Spinal cord (tissue), 10 donors: ENCODE results near the gene AQP6. TPM values are rescaled to one million over a fixed set of nuclear protein-coding genes. Genes with fewer than 3 reads are reported as not detected.

ENCODE experiments used
- DNase-seq, 6 donors: peaks; one replicate each; pipeline versions ENCODE4 v3.0.0 to v3.0.0-alpha.2; 2013 to 2015; ENCODE audit warnings: low spot score in 6 of 6, low read depth in 4 of 6
- H3K27ac ChIP-seq: one replicate; pipeline ENCODE4 v1.5.1; 2013; ENCODE audit warnings: low read depth, low read length, control low read depth
- H3K27me3 ChIP-seq: one replicate; pipeline ENCODE4 v1.6.1; 2013; ENCODE audit warnings: low read length; ENCODE audit not compliant: control insufficient read depth, insufficient read depth
- H3K36me3 ChIP-seq: one replicate; pipeline ENCODE4 v1.6.1; 2013; ENCODE audit warnings: low read length; ENCODE audit not compliant: control insufficient read depth, insufficient read depth
- H3K4me1 ChIP-seq: one replicate; pipeline ENCODE4 v1.6.1; 2013; ENCODE audit warnings: low read length; ENCODE audit not compliant: control insufficient read depth, insufficient read depth
- H3K4me3 ChIP-seq: one replicate; pipeline ENCODE4 v1.5.1; 2013; ENCODE audit warnings: low read depth, low read length, control low read depth
- H3K9me3 ChIP-seq: one replicate; pipeline ENCODE4 v1.6.1; 2013; ENCODE audit warnings: low read length; ENCODE audit not compliant: control insufficient read depth, insufficient read depth
- WGBS: methylation state at CpG from one replicate; pipeline ENCODE4 v1.1.5; 2013; ENCODE audit warnings: missing lambda C conversion rate; ENCODE audit not compliant: insufficient coverage; 5-methylcytosine and 5-hydroxymethylcytosine counted together
- long read RNA-seq, 4 donors: transcript quantifications; one replicate each; lab custom pipeline, GENCODE V29; 2026
- polyA plus RNA-seq, 2 donors: library from polyadenylated mRNA; unstranded; fragments of 120-200 nt; gene quantifications; one replicate each; pipeline ENCODE4 v1.2.1, GENCODE V29; 2013; ENCODE audit not compliant: insufficient read length in 2 of 2
- total RNA-seq, 2 donors: library from RNA; depleted of rRNA in 1 of 2; stranded (reverse); fragments of 120-200 nt in 1 of 2; fragments of >200 nt in 1 of 2; gene quantifications; one replicate each; pipeline versions ENCODE4 v1.2.3 to v1.2.4, GENCODE V29; 2013 to 2014
- donor health status: healthy.

Gene AQP6, protein sequence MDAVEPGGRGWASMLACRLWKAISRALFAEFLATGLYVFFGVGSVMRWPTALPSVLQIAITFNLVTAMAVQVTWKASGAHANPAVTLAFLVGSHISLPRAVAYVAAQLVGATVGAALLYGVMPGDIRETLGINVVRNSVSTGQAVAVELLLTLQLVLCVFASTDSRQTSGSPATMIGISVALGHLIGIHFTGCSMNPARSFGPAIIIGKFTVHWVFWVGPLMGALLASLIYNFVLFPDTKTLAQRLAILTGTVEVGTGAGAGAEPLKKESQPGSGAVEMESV
- total RNA-seq = 1 to 10 TPM; 2.1 to 2.3 TPM
- 1 to 10 TPM; 7.3 to 9.2 TPM for polyA plus RNA-seq
- long read RNA-seq, donor 1 = 0 reads
- long read RNA-seq, donor 2 = 0 reads
- long read RNA-seq, donor 3 = 0 reads
- long read RNA-seq, donor 4 = 0 reads

DNA sequence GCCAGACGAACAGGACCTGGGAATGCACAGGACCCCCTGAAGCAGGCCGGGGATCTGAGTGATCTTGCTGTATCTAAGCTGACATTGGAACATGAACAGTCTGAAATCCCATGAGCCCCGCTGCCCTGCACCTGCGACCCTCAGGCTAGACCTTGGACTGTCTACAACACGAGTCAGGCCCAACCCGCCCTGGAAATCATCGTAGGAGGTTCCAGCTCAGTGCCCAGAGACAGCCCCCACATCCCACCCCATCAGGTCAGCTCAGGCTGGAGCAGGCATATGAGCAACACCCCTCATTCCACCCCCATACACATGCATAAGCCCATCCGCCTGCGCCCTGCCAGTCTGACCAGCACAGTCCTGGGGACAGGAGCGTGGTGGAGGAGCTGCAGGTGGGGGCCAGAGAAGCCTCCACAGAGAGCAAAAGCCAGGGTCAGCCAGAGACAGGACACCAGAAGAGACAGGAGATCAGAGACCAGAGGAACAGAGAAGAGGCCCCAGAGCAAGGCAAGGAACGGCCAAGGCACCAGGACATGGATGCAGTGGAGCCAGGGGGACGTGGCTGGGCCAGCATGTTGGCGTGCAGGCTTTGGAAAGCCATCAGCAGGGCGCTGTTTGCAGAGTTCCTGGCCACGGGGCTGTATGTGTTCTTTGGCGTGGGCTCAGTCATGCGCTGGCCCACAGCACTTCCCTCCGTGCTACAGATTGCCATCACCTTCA, at the start of gene AQP6:
TSS of gene AQP6 (plus strand) at position 307 of the 720 bp plus-strand sequence. CDS start at position 534, 227 bp downstream.
- peaks cover 89% of the 10 kb centered on the region for H3K4me1 ChIP-seq
- H3K27me3 ChIP-seq = peaks cover 2% of the 10 kb centered on the region
- no peak for DNase-seq
- H3K36me3 ChIP-seq = peaks cover 8% of the 10 kb centered on the region
- H3K27ac ChIP-seq = no peak within 1 kb of the TSS
- no peak within 1 kb of the TSS for H3K4me3 ChIP-seq
- 84% methylated on average over 15 of the region's 18 CpGs for WGBS
- no peaks in the 10 kb centered on the region for H3K9me3 ChIP-seq

DNA sequence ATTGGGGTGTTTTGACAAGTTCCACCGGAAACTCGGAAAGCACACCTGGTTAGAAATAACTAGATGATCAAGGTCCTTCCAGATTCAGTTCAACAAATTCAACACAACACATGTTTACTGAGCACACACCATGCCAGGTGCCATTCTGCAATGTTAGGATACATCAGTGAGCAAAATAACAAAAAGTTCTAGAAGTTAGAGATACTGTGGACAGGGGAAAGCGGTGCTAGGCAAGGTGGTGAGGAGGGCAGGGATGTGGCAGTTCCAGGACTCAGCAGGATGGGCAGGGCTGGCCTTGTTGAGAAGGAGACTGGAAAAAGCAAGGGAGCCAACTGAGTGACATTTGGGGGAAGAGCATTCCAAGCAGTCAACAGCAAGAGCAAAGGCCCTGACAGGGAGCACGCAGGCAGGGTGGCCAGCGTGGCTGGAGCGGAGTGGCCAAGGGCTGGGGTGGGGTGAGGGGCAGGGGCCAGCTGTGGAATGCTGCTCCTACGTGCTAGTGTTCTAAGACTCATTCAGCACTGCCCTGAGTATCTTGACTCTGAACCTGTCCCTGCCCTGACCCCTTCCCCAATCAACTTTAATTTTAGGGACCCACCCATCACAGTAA, 49.6 kb upstream of the AQP6 start:
- H3K9me3 ChIP-seq = no peaks in the 10 kb centered on the region
- DNase-seq = no peak
- no peaks in the 10 kb centered on the region for H3K36me3 ChIP-seq
- H3K4me1 ChIP-seq = no peaks in the 10 kb centered on the region
- no peak overlapping the region for H3K27ac ChIP-seq
- 85% methylated on average over 3 of the region's 7 CpGs for WGBS
- no peak overlapping the region for H3K4me3 ChIP-seq
- H3K27me3 ChIP-seq = no peaks in the 10 kb centered on the region

DNA sequence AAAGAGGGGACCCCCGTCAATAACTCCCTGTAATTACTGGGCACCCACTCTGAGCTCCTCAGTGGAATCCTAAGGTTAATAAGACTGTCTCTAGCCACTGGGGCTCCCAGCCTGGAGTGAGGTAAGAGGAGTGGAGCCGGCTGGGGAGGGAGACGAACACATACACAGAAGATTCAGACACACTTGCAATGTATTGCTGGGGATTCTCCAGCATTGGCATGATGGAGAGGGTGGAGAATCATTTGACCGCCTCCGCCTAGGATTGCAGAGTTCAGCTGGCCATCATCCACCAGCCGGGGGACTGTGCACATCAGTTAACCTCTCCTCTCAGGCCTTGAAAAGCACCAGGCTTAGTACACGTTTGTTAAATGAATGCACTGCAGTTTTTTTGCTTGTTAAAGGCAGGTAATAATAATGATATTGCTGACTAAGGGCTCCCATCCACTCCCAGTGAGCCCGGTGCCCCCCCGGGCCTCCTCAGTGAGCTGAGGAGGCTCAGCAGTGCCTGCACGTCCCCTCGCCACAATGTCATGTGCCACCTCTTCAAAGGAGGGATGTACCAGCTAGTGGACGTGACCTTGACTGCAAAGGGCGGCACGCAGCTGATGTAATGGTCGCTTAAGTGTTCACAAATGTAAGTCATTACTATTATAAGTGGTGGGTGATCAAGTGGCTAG, 48.7 kb upstream of the AQP6 start:
- DNase-seq = no peak
- Histone ChIP-seq H3K27me3 (no peaks in the 10 kb centered on the region), H3K4me1 (no peaks in the 10 kb centered on the region), H3K4me3 (no peak overlapping the region), H3K27ac (no peak overlapping the region), H3K9me3 (no peaks in the 10 kb centered on the region), H3K36me3 (no peaks in the 10 kb centered on the region)
- 91% methylated on average over 10 of the region's 15 CpGs for WGBS

DNA sequence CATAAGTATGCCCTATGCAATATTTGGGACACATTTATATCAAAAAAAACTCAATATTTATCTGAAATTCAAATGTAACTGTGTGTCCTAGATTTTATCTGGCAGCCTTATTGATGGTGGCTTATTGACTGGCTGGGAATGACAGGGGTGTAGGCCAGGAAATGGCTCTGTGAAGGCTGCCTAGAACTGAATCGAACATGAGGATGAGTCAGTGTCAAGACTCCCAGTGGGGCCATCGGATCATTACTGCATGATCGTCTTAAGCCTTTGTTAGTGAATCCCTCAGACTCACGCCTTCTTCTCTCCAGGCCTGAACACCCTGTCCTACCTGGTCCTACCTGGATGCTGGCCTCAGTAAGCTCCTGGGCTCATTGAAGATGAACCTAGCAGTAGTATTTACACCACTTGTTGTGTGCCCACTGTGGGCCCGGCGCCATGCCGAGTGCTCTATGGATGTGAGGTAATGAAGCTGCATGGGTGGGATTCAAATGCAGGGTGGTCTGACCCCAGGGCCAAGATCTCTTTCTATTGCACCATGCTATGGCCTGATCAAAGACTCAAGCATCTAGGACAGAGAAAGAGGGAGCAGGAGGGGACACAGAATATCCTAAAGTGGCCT, 48.0 kb upstream of the AQP6 start:
- Histone ChIP-seq H3K36me3 (no peaks in the 10 kb centered on the region), H3K4me3 (no peak overlapping the region), H3K27me3 (no peaks in the 10 kb centered on the region), H3K4me1 (no peaks in the 10 kb centered on the region), H3K9me3 (no peaks in the 10 kb centered on the region), H3K27ac (no peak overlapping the region)
- WGBS = 84% methylated on average over 4 of the region's 7 CpGs
- no peak for DNase-seq

DNA sequence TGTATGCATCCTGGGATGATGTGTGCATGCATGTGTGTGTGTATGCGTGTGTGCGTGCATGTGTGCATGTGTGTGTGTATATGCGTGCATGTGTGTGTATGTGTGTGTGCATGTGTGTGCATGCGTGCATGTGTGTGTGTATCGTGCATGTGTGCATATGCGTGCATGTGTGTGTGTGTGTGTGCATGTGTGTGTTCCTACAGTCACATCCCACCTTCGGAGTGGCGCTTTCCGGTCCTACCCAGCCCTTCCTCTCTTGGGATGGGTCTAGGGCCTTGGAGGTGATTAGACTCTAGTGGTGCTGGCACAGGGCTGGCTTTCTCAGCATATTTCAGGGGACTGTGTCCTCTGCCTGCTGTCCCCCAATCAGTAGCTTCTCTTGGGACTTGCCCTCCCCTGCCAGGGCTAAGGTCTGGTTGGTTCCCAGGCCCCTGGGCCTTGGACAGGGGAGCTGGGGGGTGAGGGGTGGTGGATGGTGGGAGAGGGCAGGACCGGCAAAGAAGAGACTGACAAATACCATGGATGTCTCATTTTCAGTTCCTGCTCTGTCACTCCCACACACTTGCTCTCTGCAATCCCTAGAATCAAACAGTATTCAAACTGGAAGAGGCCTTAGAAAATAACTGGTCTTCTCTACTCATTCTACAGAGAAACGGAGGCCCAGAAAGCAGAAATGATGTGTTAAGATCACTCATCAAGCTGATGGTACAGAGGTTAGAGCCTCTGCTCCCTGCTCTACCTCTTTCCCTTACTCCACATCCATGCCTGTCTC, 47.1 kb upstream of the AQP6 start:
- Histone ChIP-seq H3K4me3 (no peak overlapping the region), H3K4me1 (no peaks in the 10 kb centered on the region), H3K27me3 (no peaks in the 10 kb centered on the region), H3K36me3 (no peaks in the 10 kb centered on the region), H3K9me3 (no peaks in the 10 kb centered on the region), H3K27ac (no peak overlapping the region)
- DNase-seq = no peak
- WGBS = 97% methylated on average over 5 of the region's 11 CpGs

DNA sequence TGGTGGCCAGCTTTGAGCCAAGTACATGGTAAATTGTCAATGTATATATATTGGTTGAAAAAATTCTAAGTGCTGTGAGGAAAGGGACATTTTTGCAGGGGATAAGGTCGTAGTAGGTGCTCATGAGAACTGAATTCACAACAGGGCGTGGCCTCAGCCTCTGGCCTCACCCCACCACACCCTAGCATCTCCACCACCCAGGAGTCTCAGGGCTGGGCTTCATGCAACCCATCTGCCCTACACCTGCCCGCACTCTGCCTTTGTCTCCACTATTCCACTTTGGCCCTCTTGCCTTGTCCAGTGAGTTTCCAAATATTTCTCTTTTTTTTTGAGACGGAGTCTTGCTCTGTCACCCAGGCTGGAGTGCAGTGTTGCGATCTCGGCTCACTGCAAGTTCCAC, 44.3 kb upstream of the AQP6 start:
- no peak overlapping the region for H3K4me3 ChIP-seq
- H3K27ac ChIP-seq = no peak overlapping the region
- no peaks in the 10 kb centered on the region for H3K9me3 ChIP-seq
- 92% methylated on average over 5 of the region's 6 CpGs for WGBS
- H3K4me1 ChIP-seq = no peaks in the 10 kb centered on the region
- no peaks in the 10 kb centered on the region for H3K27me3 ChIP-seq
- H3K36me3 ChIP-seq = no peaks in the 10 kb centered on the region
- DNase-seq = no peak

DNA sequence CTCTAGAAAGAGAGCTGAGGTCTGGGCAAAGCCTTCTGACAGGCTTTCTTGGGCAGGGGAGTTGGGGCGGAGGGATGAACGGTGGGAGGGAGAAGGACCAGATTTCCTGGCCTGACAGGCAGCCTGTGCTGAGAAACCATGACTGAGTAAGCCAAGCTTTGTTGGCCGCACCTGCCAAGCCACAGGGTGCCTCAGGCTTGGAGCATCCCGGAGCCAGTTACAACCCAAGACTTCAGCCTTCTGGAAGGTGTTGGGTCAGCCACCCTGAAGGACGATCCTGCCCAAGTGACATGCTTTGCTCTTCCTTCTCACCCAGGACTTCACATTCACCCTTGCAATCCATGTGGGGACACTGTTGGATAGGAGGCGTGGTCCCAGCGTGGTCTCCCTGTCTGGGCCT, 43.2 kb upstream of the AQP6 start:
- Histone ChIP-seq H3K4me1 (no peaks in the 10 kb centered on the region), H3K27me3 (no peaks in the 10 kb centered on the region), H3K9me3 (no peaks in the 10 kb centered on the region), H3K27ac (no peak overlapping the region), H3K36me3 (no peaks in the 10 kb centered on the region), H3K4me3 (no peak overlapping the region)
- 74% methylated on average over 4 of the region's 7 CpGs for WGBS
- no peak for DNase-seq

DNA sequence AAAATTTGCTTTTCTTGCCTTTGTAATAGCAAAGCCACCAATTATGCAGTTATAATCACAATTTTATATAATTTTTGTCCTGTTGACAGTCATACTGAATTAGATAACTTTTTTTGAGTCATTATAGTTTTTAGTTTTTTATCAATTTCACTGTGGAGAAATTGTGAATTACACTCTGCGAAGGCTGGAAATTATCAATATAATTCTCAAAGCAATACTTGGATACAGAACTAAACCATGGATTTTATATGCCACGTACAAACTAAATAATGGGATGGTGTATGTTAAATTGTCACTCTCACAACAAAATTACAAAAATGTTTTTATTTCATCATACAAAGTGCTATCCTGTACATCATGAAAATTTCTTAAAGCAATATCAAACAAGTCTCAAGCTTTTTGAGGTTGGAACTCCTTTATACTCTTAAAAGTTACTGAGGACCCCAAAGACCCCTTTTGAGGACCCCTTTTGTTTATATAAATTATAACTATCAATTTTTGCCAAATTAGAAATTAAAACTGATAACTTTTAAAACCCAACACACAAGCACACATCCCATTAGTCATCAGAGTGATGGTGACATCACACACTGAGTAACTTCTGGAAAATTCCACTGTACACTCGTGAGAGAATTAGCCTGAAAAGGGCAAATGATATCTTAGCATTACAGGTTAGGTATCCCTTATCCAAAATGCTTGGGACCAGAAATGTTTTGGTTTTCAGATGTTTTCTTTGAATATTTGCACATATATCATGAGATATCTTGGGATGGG, 42.0 kb upstream of the AQP6 start:
- no CpG with 5 or more reads among the region's 3 CpGs for WGBS

More for the DNA sequence above, 42.0 kb upstream of the AQP6 start:
- Histone ChIP-seq H3K27ac (no peak overlapping the region), H3K9me3 (no peaks in the 10 kb centered on the region), H3K36me3 (no peaks in the 10 kb centered on the region), H3K4me3 (no peak overlapping the region), H3K4me1 (no peaks in the 10 kb centered on the region), H3K27me3 (no peaks in the 10 kb centered on the region)
- DNase-seq = no peak
